NCI-H446 (cell line): ENCODE measurements around the gene PFKP.

Source experiments
- DNase-seq, 2 experiments: peaks; one replicate each; lab custom pipeline; 2025; lab: John Stamatoyannopoulos, UW

PFKP gene

DNA sequence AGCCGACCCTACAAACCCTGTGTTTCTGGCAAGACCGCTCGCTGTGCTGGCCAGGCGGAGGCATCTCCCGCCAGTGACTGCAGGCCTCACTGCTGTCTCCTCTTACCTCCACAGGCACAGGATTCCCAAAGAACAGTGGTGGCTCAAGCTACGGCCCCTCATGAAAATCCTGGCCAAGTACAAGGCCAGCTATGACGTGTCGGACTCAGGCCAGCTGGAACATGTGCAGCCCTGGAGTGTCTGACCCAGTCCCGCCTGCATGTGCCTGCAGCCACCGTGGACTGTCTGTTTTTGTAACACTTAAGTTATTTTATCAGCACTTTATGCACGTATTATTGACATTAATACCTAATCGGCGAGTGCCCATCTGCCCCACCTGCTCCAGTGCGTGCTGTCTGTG, 69.0 kb downstream of the PFKP start:
- no peak for DNase-seq

GRCh38 chr10:3136763-3137611, 69.6 kb downstream of the PFKP start:
- no peak for DNase-seq

GRCh38 chr10:3137958-3138726, 70.8 kb downstream of the PFKP start:
- DNase-seq: no peak

- no peak for DNase-seq
Measured at GRCh38 chr10:3139216-3139910, 72.0 kb downstream of the PFKP start.

GRCh38 chr10:3140280-3140679, 72.9 kb downstream of the PFKP start:
- DNase-seq: no peak

- no peak for DNase-seq
Measured at GRCh38 chr10:3141351-3142005, 74.1 kb downstream of the PFKP start.

DNA sequence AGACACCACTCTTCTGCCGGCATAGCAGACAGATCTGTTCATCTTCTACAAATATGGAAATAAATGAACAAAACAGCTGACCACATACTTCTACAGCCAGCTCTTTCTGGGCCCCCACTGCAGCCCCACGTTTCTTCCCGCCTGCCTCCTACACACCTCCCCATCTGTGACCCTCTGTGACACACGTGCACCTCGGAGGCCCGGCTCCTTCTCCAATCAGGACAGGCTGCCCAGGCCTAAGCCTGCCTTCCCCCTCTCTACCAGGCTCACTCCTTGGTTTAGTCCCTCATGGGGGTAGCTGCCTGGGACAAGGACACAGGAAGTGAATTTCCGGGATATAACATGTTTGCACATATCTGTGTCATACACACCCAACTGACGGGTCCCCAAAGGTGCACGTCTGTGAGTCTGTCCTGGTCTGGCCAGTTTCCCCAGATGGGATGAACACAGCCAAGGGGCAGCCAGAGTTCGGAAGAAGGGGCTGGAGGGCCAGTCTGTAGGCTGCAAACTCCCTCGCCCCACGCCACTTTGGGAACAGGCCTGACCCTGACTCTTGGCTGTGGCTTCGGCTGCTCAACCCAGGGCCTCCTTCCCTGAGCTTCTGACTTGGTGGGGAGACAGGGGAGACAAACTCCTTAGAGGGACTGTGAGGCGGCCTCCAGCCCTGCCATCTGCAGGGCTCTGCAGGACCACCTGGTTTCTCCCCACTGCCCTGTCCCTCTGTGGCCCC, 75.0 kb downstream of the PFKP start:
- no peak for DNase-seq

- no peak for DNase-seq
Measured at GRCh38 chr10:3143366-3143765, 76.0 kb downstream of the PFKP start.

GRCh38 chr10:3143791-3144434, 76.6 kb downstream of the PFKP start:
- DNase-seq: no peak

- no peak for DNase-seq
Measured at GRCh38 chr10:3145366-3145765, 78.0 kb downstream of the PFKP start.

DNA sequence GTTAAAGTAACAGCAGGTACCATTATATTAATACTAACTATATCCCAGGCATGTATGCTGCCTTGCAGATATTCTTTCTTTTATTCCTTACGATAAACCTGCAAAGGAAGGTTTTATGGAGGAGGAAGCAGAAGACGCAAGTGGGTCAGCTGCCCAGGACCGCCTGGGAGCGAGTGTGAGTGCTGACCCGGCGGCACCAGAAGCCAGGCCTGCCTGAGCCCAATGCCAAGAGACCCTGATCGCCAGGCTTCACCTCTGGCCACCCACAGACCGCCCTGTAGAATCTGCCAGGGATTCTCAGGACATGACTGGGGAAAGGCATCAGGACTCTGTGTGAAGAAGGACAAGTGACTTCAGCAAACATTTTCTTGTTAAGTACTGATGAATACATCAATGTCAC, 78.9 kb downstream of the PFKP start:
- no peak for DNase-seq

GRCh38 chr10:3147117-3147820, 79.9 kb downstream of the PFKP start:
- no peak for DNase-seq

DNA sequence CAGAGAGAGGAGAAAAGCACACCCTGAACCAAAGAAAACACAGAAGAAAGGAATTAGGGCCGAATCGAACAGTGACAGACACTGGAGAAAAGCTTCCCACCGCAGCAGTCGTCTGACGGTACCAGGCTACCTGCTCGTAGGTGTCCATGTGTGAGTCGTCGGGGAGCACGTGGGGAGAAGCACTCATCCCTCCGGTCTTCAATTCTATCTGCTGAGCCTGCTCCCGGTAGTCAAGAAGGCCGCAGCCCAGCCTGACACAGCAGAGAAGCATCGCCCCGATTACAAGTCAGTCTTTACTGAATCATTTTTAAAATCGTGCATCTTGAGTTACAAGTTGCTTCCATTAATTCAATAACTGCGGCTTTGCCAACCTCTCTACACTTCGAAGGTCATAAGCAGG, 80.7 kb downstream of the PFKP start:
- no peak for DNase-seq

DNA sequence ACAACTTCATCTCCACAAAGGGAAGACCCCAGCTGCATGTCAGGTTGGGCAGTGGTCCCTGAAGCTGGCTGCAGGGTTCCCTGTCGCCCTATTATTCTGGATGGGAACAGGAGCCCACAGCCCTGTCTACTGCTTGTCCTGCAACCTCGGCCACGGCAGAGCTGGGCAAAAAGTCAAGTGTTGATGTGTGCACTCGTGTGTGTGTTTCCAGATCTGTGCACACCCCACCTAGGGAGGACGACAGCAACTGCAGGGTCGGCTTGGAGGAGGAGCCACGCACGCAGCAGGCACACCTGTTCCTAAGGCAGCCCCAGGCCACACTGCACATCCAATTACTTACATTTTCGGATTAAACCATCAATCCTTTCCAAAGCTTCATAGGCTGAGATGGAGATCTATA, 81.6 kb downstream of the PFKP start:
- no peak for DNase-seq

DNA sequence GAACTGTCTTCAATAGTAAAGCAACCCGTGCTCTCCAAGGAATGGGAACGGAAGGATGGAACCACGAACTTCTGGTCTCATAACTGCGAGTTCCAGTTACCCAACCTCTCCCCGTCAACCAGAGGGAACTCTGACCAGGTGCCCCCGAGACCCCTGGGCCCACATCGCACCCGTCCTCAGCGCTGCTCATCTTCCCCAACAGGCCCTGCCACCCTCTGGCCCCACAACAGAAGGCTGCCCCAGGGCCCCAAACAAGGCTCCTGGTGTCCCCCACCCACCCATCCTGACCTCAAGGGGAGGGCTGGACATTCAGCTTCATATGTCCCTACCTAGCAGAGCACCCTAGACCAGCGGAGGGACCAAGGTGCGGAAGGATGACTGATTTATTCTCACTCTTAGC, 82.6 kb downstream of the PFKP start:
- DNase-seq: no peak

DNA sequence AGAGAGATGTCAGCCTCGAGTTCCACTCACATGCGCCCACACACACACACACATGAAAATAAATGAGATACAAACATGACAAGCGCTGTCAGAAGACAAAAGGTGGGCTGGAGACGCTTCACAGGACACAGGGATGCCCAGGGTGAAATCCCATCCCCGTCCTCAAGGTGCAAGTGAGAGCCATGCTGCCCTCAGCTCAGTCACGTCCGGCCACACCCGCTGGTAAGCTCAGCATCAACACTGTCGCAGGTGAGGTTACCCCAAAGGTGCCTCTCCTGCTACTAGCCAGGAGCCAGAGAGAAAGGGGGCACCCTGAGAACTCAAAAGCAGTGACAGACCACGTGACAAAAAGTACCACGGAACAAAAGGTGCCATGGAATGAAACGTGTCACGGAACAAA, 83.0 kb downstream of the PFKP start:
- no peak for DNase-seq

- DNase-seq: no peak
Measured at GRCh38 chr10:3150961-3151360, 83.6 kb downstream of the PFKP start.

DNA sequence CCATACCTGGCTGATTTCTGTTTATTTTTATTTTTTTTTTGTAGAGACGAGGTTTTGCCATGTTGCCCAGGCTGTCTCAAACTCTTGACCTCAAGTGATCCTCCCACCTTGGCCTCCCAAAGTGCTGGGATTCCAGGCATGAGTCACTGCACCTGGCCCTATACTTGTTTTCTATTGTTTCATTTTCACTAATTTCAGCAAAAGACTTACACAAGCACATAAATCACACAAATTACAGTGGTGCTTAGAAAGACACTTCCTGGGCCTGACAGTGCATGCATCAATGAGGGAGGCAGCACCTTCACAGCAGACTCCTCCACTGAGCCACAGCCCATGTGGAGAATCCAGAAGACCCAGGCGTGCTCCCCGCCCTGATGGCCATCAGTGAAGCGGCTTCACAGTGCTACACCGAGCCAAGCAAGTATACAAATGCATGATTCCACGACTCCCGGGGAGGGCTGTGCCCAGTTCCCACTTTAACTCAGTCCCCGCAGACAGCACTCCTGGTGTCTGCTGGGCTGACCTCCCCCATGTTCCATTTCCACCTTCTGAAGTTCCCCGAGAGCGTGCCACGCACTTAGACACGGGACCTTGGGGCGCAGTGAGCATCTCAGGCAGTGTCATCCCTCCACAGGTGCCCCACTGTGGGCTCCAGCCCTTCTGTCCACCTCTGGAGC, 84.7 kb downstream of the PFKP start:
- no peak for DNase-seq

DNA sequence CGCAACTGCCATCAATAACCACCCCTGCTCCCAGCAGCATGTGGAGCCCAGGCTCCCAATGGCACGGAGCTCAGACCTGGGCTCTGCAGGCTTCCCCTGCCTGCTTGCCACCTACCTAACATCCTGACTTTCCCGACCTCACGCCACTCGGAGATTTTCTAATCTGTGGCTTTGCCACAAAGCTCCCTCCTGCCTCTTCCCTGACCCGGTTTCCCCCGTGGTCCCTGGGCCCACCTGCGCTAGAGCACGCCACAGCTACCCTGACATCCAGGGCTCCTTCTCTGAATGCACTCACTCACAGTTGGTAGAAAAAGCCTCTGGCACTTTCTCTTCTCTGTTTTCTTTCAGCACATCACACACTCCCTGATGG, 85.2 kb downstream of the PFKP start:
- no peak for DNase-seq

GRCh38 chr10:3154666-3155065, 87.3 kb downstream of the PFKP start:
- DNase-seq: no peak
